Neural progenitor cell (in vitro differentiated cells): Measurements from ENCODE around the gene MBP.

ENCODE experiments used
- CTCF ChIP-seq: fragments of 200-600 bp; sonication (generic); IDR thresholded peaks from 2 replicates; pipeline ENCODE4 v1.5.1; 2017; ENCODE audit warnings: antibody characterized with exemption, mild to moderate bottlenecking
- EZH2 ChIP-seq: fragments of 200-600 bp; sonication (generic); IDR thresholded peaks from 2 replicates; pipeline ENCODE4 v1.6.1; 2017; ENCODE audit warnings: antibody characterized with exemption, mild to moderate bottlenecking, moderate library complexity
- EZH2phosphoT487 ChIP-seq: fragments of 200-600 bp; sonication (generic); IDR thresholded peaks from 2 replicates; pipeline ENCODE4 v1.6.1; 2017; ENCODE audit warnings: antibody characterized with exemption

GRCh38 chr18:76992226-76993084, 140.1 kb downstream of the MBP start:
- no peak for TF ChIP-seq CTCF
- no peak for TF ChIP-seq EZH2
- TF ChIP-seq EZH2phosphoT487: no peak
